Kidney epithelial cell (primary cell): ENCODE results near the gene RIPOR1. TPM values are rescaled to one million over a fixed set of nuclear protein-coding genes. Genes with fewer than 3 reads are reported as not detected.
A peak's percentile ranks its signal among the peaks of the same experiment; 100 is the strongest.

Experiments
- DNase-seq: peaks from one replicate; pipeline ENCODE4 v3.0.0-alpha.2; 2010; ENCODE audit warnings: low read depth
- H3K27me3 ChIP-seq: 2 replicates; pipeline ENCODE4 v1.6.0; 2011; ENCODE audit warnings: low read length; ENCODE audit not compliant: control insufficient read depth, insufficient read depth
- H3K36me3 ChIP-seq: 2 replicates; pipeline ENCODE4 v1.5.1; 2011; ENCODE audit warnings: low read length; ENCODE audit not compliant: control insufficient read depth, insufficient read depth
- H3K4me3 ChIP-seq: 2 replicates; pipeline ENCODE4 v1.5.1; 2011; ENCODE audit warnings: low read depth, mild to moderate bottlenecking, control low read depth, low read length
- total RNA-seq: library from RNA; depleted of rRNA; stranded (reverse); fragments of >200 nt; gene quantifications from 2 replicates; pipeline ENCODE4 v1.2.3, GENCODE V29; 2015
- TF ChIP-seq, protein P1 (sequence below): IDR thresholded peaks from 2 replicates; pipeline ENCODE4 v1.5.1; 2011; ENCODE audit warnings: mild to moderate bottlenecking, moderate library complexity, low read length, control low read depth, inconsistent platforms; ENCODE audit not compliant: insufficient read depth, poor library complexity, severe bottlenecking

RIPOR1 gene
- total RNA-seq, 1 donor from 2014 or later, result 91.0 TPM

DNA sequence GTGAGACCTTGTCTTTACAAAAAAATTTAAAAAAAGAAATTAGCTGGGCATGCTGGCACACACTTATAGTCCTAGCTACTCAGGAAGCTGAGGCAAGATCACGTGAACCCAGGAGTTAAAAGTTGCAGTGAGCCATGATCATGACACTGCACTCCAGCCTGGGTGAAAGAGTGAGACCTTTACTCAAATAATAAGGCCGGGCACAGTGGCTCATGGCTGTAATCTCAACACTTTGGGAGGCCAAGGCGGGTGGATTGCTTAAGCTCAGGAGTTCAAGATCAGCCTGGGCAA, 11.5 kb upstream of the RIPOR1 start:
- H3K4me3 ChIP-seq, result no peak overlapping the region
- DNase-seq, result no peak

DNA sequence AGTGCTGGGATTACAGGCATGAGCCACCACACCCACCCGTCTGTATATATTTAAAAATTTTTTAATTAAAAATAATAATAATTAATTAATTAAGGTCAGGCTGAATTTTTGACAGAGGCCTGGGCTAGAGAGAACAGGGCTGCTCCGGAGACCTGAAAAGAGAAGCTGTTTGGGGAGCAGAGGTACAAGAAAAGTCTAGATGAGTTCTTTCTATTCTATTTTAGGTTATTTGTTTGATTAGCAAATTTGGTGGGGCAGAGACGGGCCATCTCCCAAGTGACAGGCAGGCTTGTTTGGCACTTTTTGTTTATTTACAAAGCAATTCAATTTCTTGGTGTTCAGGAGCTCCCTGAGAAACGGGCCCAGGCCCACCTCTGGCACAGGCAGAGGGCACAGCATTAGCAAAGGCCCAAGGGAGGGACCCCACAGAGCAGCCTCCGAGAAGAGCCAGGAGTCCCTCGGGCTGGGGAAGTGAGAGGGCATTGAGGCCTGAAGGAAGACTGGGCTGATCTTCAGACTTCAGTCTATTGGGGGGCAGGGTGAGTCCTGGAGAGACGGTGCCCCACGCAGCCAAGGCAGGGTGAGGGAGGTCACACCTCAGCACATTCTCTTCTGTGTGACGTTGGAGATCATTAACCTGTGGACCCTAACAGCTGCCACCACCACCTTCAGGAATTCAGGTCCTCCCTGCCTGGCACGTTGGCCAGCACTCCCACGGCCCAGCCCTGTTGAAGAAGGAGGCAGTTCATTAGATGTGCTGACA, 10.8 kb upstream of the RIPOR1 start:
- Histone ChIP-seq H3K27me3 (no peaks in the 10 kb centered on the region), H3K4me3 (no peak overlapping the region), H3K36me3 (no peaks in the 10 kb centered on the region)
- no peak for DNase-seq
- TF ChIP-seq, protein P1, sequence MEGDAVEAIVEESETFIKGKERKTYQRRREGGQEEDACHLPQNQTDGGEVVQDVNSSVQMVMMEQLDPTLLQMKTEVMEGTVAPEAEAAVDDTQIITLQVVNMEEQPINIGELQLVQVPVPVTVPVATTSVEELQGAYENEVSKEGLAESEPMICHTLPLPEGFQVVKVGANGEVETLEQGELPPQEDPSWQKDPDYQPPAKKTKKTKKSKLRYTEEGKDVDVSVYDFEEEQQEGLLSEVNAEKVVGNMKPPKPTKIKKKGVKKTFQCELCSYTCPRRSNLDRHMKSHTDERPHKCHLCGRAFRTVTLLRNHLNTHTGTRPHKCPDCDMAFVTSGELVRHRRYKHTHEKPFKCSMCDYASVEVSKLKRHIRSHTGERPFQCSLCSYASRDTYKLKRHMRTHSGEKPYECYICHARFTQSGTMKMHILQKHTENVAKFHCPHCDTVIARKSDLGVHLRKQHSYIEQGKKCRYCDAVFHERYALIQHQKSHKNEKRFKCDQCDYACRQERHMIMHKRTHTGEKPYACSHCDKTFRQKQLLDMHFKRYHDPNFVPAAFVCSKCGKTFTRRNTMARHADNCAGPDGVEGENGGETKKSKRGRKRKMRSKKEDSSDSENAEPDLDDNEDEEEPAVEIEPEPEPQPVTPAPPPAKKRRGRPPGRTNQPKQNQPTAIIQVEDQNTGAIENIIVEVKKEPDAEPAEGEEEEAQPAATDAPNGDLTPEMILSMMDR, result no peak

More for the DNA sequence above, 11.5 kb upstream of the RIPOR1 start:
- Histone ChIP-seq H3K27me3 (no peaks in the 10 kb centered on the region), H3K36me3 (no peaks in the 10 kb centered on the region)
- TF ChIP-seq, protein P1, result no peak

DNA sequence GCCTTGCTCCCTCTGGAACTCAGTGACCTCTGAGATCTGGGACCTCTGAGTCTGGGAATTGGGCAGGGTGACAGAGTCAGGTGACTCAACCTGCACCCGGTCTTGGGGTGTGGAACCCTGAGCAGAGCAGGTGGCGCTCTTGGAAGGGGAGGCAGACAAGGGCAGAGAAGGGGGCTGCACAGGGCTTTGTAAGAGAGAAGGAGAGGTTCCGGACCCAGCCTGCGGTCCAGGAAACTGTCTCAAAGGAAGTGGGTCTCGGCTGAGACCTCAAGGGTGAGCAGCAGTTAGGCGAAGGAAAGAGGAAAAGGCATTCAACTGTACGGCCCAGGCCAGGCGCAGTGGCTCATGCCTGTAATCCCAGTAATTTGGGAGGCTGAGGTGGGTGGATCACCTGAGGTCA, 10.0 kb upstream of the RIPOR1 start:
- TF ChIP-seq, protein P1, result no peak

DNA sequence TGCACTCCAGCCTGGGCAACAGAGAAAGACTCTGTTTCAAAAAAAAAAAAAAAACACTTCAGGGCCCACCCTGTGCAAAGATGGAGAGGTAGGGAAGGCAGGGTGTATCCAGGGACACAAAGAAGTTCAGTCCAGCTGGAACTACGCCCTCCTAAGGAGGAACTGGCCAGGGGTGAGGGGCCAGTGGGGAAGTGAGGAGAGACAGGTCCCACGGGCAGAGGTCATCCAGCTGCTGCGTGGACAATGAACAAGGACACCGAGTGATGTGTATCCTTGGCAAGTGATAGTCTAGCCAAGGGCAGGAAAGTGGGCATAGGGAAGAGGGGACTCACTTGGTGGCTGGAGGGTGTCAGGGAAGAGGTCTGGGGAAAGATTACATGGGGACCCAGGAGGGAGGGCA, 9.4 kb upstream of the RIPOR1 start:
- Histone ChIP-seq H3K4me3 (no peak overlapping the region), H3K27me3 (no peaks in the 10 kb centered on the region), H3K36me3 (no peaks in the 10 kb centered on the region)
- TF ChIP-seq, protein P1, result no peak
- DNase-seq, result no peak

More for the DNA sequence above, 10.0 kb upstream of the RIPOR1 start:
- Histone ChIP-seq H3K4me3 (no peak overlapping the region), H3K27me3 (no peaks in the 10 kb centered on the region), H3K36me3 (no peaks in the 10 kb centered on the region)
- no peak for DNase-seq

DNA sequence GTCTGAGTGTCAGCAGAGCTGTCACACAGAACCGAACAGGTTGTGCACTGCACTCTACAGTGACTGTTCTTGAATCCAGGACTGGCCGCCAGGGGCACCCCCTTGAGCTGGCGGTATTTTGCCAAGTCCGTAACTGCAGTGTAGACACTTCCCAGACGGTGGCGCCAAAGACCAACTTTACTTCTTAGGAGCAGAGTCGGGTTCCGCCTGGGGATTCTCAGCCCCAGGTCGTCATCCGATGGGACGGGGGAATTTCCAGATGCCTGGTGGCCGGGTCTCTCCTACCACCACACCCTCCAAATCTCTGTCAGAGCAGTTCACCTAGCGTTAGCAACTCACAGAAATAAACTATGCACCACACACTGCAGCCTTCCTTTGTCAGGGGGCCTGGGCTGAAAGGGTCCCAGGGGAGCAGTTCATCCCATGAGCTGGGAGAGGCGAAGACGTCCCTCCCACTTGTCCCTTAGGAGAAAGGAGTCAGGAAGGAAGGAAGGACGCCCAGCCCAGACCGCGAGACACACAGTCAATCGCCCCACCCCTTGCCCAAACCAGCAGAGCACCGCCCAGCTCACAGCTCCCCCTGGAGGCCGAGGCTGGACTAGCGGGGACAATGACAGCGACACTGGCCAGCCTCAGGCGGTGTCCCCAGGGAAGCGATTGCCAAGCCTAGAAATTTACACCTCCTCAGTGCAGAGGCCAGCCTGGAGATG, 7.4 kb upstream of the RIPOR1 start:
- Histone ChIP-seq H3K4me3 (peak overlapping the region; percentile 39), H3K27me3 (no peaks in the 10 kb centered on the region), H3K36me3 (no peaks in the 10 kb centered on the region)
- DNase-seq, result peak; percentile 84
- TF ChIP-seq, protein P1, result peak; percentile 99
